HepG2 (cell line): Measurements from ENCODE around the gene SLC35F3. TPM values are rescaled to one million over a fixed set of nuclear protein-coding genes. Genes with fewer than 3 reads are reported as not detected.

Source experiments
- ATAC-seq: fragments of 200-7000 bp; cut with Tn5 transposase; 3 replicates; pipeline ENCODE4 v1.9.1; 2020; ENCODE audit warnings: mild to moderate bottlenecking, moderate library complexity
- BruUV-seq: library from RNA; stranded (reverse); fragments of 400-500 nt; replicated peaks from 2 replicates; lab custom pipeline; 2021; lab: Mats Ljungman, UMichigan
- CTCF ChIA-PET: fragments of 300-600 bp; formaldehyde crosslinking; extraction: SDS; loops from one replicate; lab custom pipeline; 2021; ENCODE audit warnings: low total read pairs, inconsistent platforms, low intra/inter-chr PET ratio; lab: Yijun Ruan, JAX
- POLR2A ChIA-PET: fragments of 350-600 bp; sonication (Branson Sonifier 250); formaldehyde crosslinking; loops from one replicate; lab custom pipeline; 2020; ENCODE audit warnings: antibody characterized with exemption, inconsistent platforms; lab: Yijun Ruan, JAX
- DNase-seq: peaks from one replicate; pipeline ENCODE4 v3.0.0-alpha.2; 2015; ENCODE audit warnings: low spot score
- FAIRE-seq: peaks from 3 replicates; lab custom pipeline; 2011; peaks lifted over from hg19 to GRCh38; lab: Jason Lieb, UNC
- H2AFZ ChIP-seq: one replicate; pipeline ENCODE4 v1.6.1; 2011; ENCODE audit warnings: low read length, inconsistent platforms
- H3K27ac ChIP-seq: fragments of 300-600 bp; 3 replicates; pipeline ENCODE4 v1.8.0; 2011; ENCODE audit warnings: mixed run types, mild to moderate bottlenecking, mixed read lengths, low read length, inconsistent platforms; ENCODE audit not compliant: insufficient read depth; ENCODE audit errors: extremely low read length
- H3K27me3 ChIP-seq, 2 experiments: fragments of 200-600 bp in 1 of 2; 2 replicates in 1 of 2; 3 replicates in 1 of 2; pipeline versions ENCODE4 v1.6.0 to v1.8.0; 2011; ENCODE audit warnings: low read length in 2 of 2, mild to moderate bottlenecking in 2 of 2, moderate library complexity in 2 of 2, inconsistent platforms in 1 of 2; ENCODE audit not compliant: insufficient read depth in 2 of 2, control insufficient read depth in 1 of 2
- H3K36me3 ChIP-seq, 2 experiments: fragments of 200-600 bp in 1 of 2; replicated peaks in 1 of 2; 2 replicates in 1 of 2; 3 replicates in 1 of 2; pipeline versions ENCODE4 v1.5.1 to v1.8.0; 2011; ENCODE audit warnings: low read length in 2 of 2, inconsistent platforms in 1 of 2; ENCODE audit not compliant: insufficient read depth in 2 of 2, control insufficient read depth in 1 of 2
- H3K4me1 ChIP-seq: 2 replicates; pipeline ENCODE4 v1.5.1; 2012; ENCODE audit warnings: low read length, inconsistent platforms; ENCODE audit not compliant: insufficient read depth
- H3K4me2 ChIP-seq: 2 replicates; pipeline ENCODE4 v1.6.0; 2011; ENCODE audit warnings: low read depth, low read length, inconsistent platforms
- H3K4me3 ChIP-seq, 3 experiments: fragments of 200-600 bp in 1 of 3; sonication (generic), shearing (Covaris generic) in 1 of 3; replicated peaks in 1 of 3; 2 replicates each; pipeline ENCODE4 v1.5.1; 2011 to 2016; ENCODE audit warnings: low read length in 3 of 3, inconsistent platforms in 2 of 3, low read depth in 2 of 3, mild to moderate bottlenecking in 2 of 3, control low read depth in 1 of 3, mixed read lengths in 1 of 3; ENCODE audit not compliant: insufficient read depth in 1 of 3
- H3K79me2 ChIP-seq: one replicate; pipeline ENCODE4 v1.6.1; 2011; ENCODE audit warnings: low read length, inconsistent platforms; ENCODE audit not compliant: insufficient read depth
- H3K9ac ChIP-seq: 2 replicates; pipeline ENCODE4 v1.6.0; 2011; ENCODE audit warnings: mild to moderate bottlenecking, low read depth, low read length, inconsistent platforms; ENCODE audit not compliant: insufficient read depth
- H3K9me3 ChIP-seq: 2 replicates; pipeline ENCODE4 v1.5.1; 2012; ENCODE audit warnings: mild to moderate bottlenecking, low read length
- H4K20me1 ChIP-seq: 2 replicates; pipeline ENCODE4 v1.6.0; 2011; ENCODE audit warnings: inconsistent platforms, mild to moderate bottlenecking, low read length, moderate library complexity; ENCODE audit not compliant: insufficient read depth
- ATAD3A ChIP-seq: sonication (generic); formaldehyde crosslinking; IDR thresholded peaks from 2 replicates; pipeline ENCODE4 v1.4.0; 2020; ENCODE audit warnings: missing genetic modification reagents
- ATF4 ChIP-seq, 2 experiments: fragments of 450-650 bp in 1 of 2; sonication (generic) in 1 of 2; formaldehyde crosslinking; IDR thresholded peaks; 2 replicates each; pipeline versions ENCODE4 v1.5.0 to v1.8.0; 2020 to 2022; ENCODE audit warnings: mild to moderate bottlenecking in 1 of 2, missing genetic modification reagents in 1 of 2
- ATM ChIP-seq: fragments of 450-650 bp; IDR thresholded peaks from 2 replicates; pipeline ENCODE4 v1.7.1; 2017; ENCODE audit warnings: mild to moderate bottlenecking, borderline replicate concordance
- BORCS8-MEF2B ChIP-seq: sonication (generic); formaldehyde crosslinking; IDR thresholded peaks from 2 replicates; pipeline ENCODE4 v1.8.0; 2022; ENCODE audit warnings: mild to moderate bottlenecking, missing genetic modification reagents
- FOXK1 ChIP-seq: sonication (generic); formaldehyde crosslinking; IDR thresholded peaks from 2 replicates; pipeline ENCODE4 v1.4.0; 2020; ENCODE audit warnings: low read depth, missing genetic modification reagents, borderline replicate concordance
- GTF3A ChIP-seq: sonication (generic); formaldehyde crosslinking; conservative IDR thresholded peaks from 2 replicates; pipeline ENCODE4 v1.4.0; 2020; ENCODE audit warnings: mild to moderate bottlenecking, missing genetic modification reagents
- IKZF1 ChIP-seq: fragments of 450-650 bp; IDR thresholded peaks from 2 replicates; pipeline ENCODE4 v1.7.1; 2016
- MAZ ChIP-seq, 2 experiments: sonication (generic) in 1 of 2; formaldehyde crosslinking in 1 of 2; IDR thresholded peaks; 2 replicates each; pipeline versions ENCODE4 v1.5.0 to v1.6.1; 2012 to 2020; ENCODE audit warnings: low read depth in 2 of 2, mild to moderate bottlenecking in 2 of 2, borderline replicate concordance in 1 of 2, improper control_type of control experiment in 1 of 2, low read length in 1 of 2, missing genetic modification reagents in 1 of 2, moderate library complexity in 1 of 2
- MYNN ChIP-seq: sonication (generic); formaldehyde crosslinking; IDR thresholded peaks from 2 replicates; pipeline ENCODE4 v1.4.0; 2020; ENCODE audit warnings: mild to moderate bottlenecking, low read depth, missing genetic modification reagents
- PHF8 ChIP-seq: sonication (generic); formaldehyde crosslinking; IDR thresholded peaks from 2 replicates; pipeline ENCODE4 v1.5.0; 2020; ENCODE audit warnings: missing genetic modification reagents
- POLR2G ChIP-seq: fragments of 200-400 bp; formaldehyde crosslinking; IDR thresholded peaks from 2 replicates; pipeline ENCODE4 v1.6.1; 2018; ENCODE audit warnings: mild to moderate bottlenecking, low read depth, low read length, moderate library complexity
- REL ChIP-seq: sonication (generic); formaldehyde crosslinking; conservative IDR thresholded peaks from 2 replicates; pipeline ENCODE4 v1.8.0; 2022; ENCODE audit warnings: mild to moderate bottlenecking, missing genetic modification reagents, moderate library complexity
- SMARCC2 ChIP-seq: fragments of 450-650 bp; IDR thresholded peaks from 2 replicates; pipeline ENCODE4 v1.6.1; 2017; ENCODE audit warnings: antibody characterized with exemption, mild to moderate bottlenecking
- ZHX1 ChIP-seq: sonication (generic); formaldehyde crosslinking; IDR thresholded peaks from 2 replicates; pipeline ENCODE4 v1.8.1; 2022; ENCODE audit warnings: low read depth, mild to moderate bottlenecking, missing genetic modification reagents
- ZKSCAN5 ChIP-seq: sonication (generic); formaldehyde crosslinking; IDR thresholded peaks from 2 replicates; pipeline ENCODE4 v1.5.1; 2020; ENCODE audit warnings: mild to moderate bottlenecking, missing genetic modification reagents
- ZNF34 ChIP-seq: sonication (generic); formaldehyde crosslinking; IDR thresholded peaks from 2 replicates; pipeline ENCODE4 v1.4.0; 2020; ENCODE audit warnings: mild to moderate bottlenecking, missing genetic modification reagents, borderline replicate concordance
- ZNF350 ChIP-seq: sonication (generic); formaldehyde crosslinking; IDR thresholded peaks from 2 replicates; pipeline ENCODE4 v1.4.0; 2020; ENCODE audit warnings: mild to moderate bottlenecking, low read depth, missing genetic modification reagents, borderline replicate concordance
- ZNF746 ChIP-seq: sonication (generic); formaldehyde crosslinking; IDR thresholded peaks from 2 replicates; pipeline ENCODE4 v1.8.0; 2022; ENCODE audit warnings: mild to moderate bottlenecking, missing genetic modification reagents
- ZNF777 ChIP-seq: sonication (generic); formaldehyde crosslinking; IDR thresholded peaks from 2 replicates; pipeline ENCODE4 v1.4.0; 2020; ENCODE audit warnings: missing genetic modification reagents
- WGBS: methylation state at CpG from one replicate; pipeline ENCODE4 v1.1.6; 2017; ENCODE audit warnings: low lambda C conversion rate; 5-methylcytosine and 5-hydroxymethylcytosine counted together
- in situ Hi-C: cut with HindIII; loops from 2 replicates; pipeline ENCODE4 v1.10.0; 2017; ENCODE audit warnings: low pct_unique_long_range_greater_than_20kb; ENCODE audit not compliant: extremely low pct_ligation_motif_present
- intact Hi-C: fragments of 100-400 bp; cut with micrococcal nuclease; formaldehyde crosslinking; loops from one replicate; pipeline ENCODE4 v1.10.0; 2022; ENCODE audit not compliant: unreplicated experiment
- polyA plus RNA-seq, 8 experiments: library from polyadenylated mRNA; depleted of rRNA in 3 of 8; stranded (reverse) in 7 of 8; unstranded in 1 of 8; fragments of >200 nt; fragmentation: Illumina TruSeq in 4 of 8; extraction: Trizol in 4 of 8; gene quantifications; 2 replicates each; pipeline versions ENCODE4 v1.2.1 to v1.2.3, GENCODE V29; 2011 to 2016; ENCODE audit warnings: low read depth in 4 of 8, missing spikeins in 1 of 8, mixed read lengths in 1 of 8; ENCODE audit not compliant: insufficient read depth in 1 of 8
- total RNA-seq, 5 experiments: library from RNA; depleted of rRNA; stranded (reverse); fragments of >200 nt; fragmentation: Illumina TruSeq; extraction: Trizol; gene quantifications; 2 replicates each; pipeline ENCODE4 v1.2.3, GENCODE V29; 2016; ENCODE audit warnings: low read depth in 1 of 5

The SLC35F3 gene
- total and polyA plus RNA-seq, 2 of the 13 experiments (the other 11 are each of a cell fraction or from before 2014, with no cell fraction given) = not detected

- intact Hi-C loops (no loop called here), in situ Hi-C loops (no loop called here)
- Histone ChIP-seq H3K36me3 (no peaks in the 10 kb centered on the region), H3K27me3 (0 out of 5 replicates have a peak, but pooled peaks cover 0 to 4% of the 10 kb centered on the region in 2 experiments), H3K4me1 (peaks cover 22% of the 10 kb centered on the region), H3K4me3 (no peak overlapping the region), H4K20me1 (no peaks in the 10 kb centered on the region), H2AFZ (no peak overlapping the region), H3K79me2 (no peaks in the 10 kb centered on the region), H3K9ac (no peak overlapping the region), H3K4me2 (no peak overlapping the region), H3K27ac (no peak overlapping the region), H3K9me3 (no peaks in the 10 kb centered on the region)
- ATAC-seq = no peak
- BruUV-seq = no TSS peak
- TF ChIP-seq ZHX1 (CRISPR knock-in tag) = no peak
- TF ChIP-seq REL (CRISPR knock-in tag) = no peak
- TF ChIP-seq ZKSCAN5 = no peak
- no peak for TF ChIP-seq ZNF350 (CRISPR knock-in tag)
- TF ChIP-seq GTF3A (CRISPR knock-in tag) = no peak
- TF ChIP-seq POLR2G = no peak
- no peak for TF ChIP-seq ATM
- TF ChIP-seq ZNF34 (CRISPR knock-in tag) = no peak
- TF ChIP-seq ATF4 (CRISPR knock-in tag; IDR thresholded peaks at IDR 0.05) = no peak
- TF ChIP-seq ZNF746 (CRISPR knock-in tag) = no peak
- no peak for TF ChIP-seq FOXK1 (CRISPR knock-in tag)
- no peak for TF ChIP-seq BORCS8-MEF2B (CRISPR knock-in tag)
- TF ChIP-seq IKZF1 = no peak
- no peak for TF ChIP-seq PHF8 (CRISPR knock-in tag)
- TF ChIP-seq MYNN (CRISPR knock-in tag) = no peak
- TF ChIP-seq ATAD3A (CRISPR knock-in tag) = no peak
- no peak for TF ChIP-seq SMARCC2
- no peak for TF ChIP-seq ZNF777 (CRISPR knock-in tag)
- no peak for TF ChIP-seq MAZ (IDR thresholded peaks at IDR 0.05; ENCODE audit: borderline replicate concordance, low read depth, low read length)
- TF ChIP-seq MAZ (CRISPR knock-in tag; IDR thresholded peaks at IDR 0.05; ENCODE audit: low read depth) = no peak
- POLR2A ChIA-PET = no interaction called here
- 83% methylated on average over 2 of the region's 2 CpGs for WGBS
- FAIRE-seq = no peak
- CTCF ChIA-PET = no interaction called here
- no peak for DNase-seq
Observed at GRCh38 chr1:234237393-234237792, 332.9 kb downstream of the SLC35F3 start.
